Upper lobe of left lung (tissue), 6 donors: ENCODE results near the gene SLC9C2. TPM values are rescaled to one million over a fixed set of nuclear protein-coding genes. Genes with fewer than 3 reads are reported as not detected.

ENCODE experiments used
- ATAC-seq, 2 donors: fragments of 200-7000 bp; cut with Tn5 transposase; one replicate each; pipeline ENCODE4 v1.9.1; 2022; ENCODE audit warnings: mild to moderate bottlenecking in 2 of 2, moderate library complexity in 2 of 2; ENCODE audit not compliant: low FRiP score in 2 of 2
- DNase-seq, 2 donors: peaks; one replicate each; pipeline ENCODE4 v3.0.0-alpha.2; 2019 to 2020
- H3K27ac ChIP-seq, 4 donors: fragments of 200-600 bp; sonication (generic); one replicate each; pipeline ENCODE4 v1.5.1; 2016 to 2019
- H3K27me3 ChIP-seq, 4 donors: fragments of 200-600 bp; sonication (generic); one replicate each; pipeline ENCODE4 v1.5.1; 2017 to 2019
- H3K36me3 ChIP-seq, 4 donors: fragments of 200-600 bp; sonication (generic); one replicate each; pipeline ENCODE4 v1.5.1; 2016 to 2019
- H3K4me1 ChIP-seq, 4 donors: fragments of 200-600 bp; sonication (generic); one replicate each; pipeline ENCODE4 v1.5.1; 2018 to 2019
- H3K4me3 ChIP-seq, 4 donors: fragments of 200-600 bp; sonication (generic); one replicate each; pipeline ENCODE4 v1.5.1; 2017 to 2019; ENCODE audit warnings: mild to moderate bottlenecking in 2 of 4, moderate library complexity in 1 of 4
- H3K9me3 ChIP-seq, 4 donors: fragments of 200-600 bp; sonication (generic); one replicate each; pipeline ENCODE4 v1.5.1; 2018 to 2019
- CTCF ChIP-seq, 6 experiments: fragments of 450-650 bp in 4 of 6; fragments of 200-600 bp in 2 of 6; sonication (generic) in 2 of 6; IDR thresholded peaks; one replicate each; pipeline ENCODE4 v1.5.1; 2016 to 2019; ENCODE audit warnings: antibody characterized with exemption in 6 of 6
- EP300 ChIP-seq, 4 donors: sonication (generic); formaldehyde crosslinking; IDR thresholded peaks; one replicate each; pipeline ENCODE4 v1.5.1; 2017; ENCODE audit warnings: antibody characterized with exemption in 4 of 4, control low read depth in 2 of 4
- POLR2A ChIP-seq, 4 donors: fragments of 450-650 bp; IDR thresholded peaks; one replicate each; pipeline ENCODE4 v1.5.1; 2016 to 2017; ENCODE audit warnings: antibody characterized with exemption in 4 of 4, mild to moderate bottlenecking in 2 of 4
- POLR2AphosphoS5 ChIP-seq, 2 donors: sonication (generic); formaldehyde crosslinking; IDR thresholded peaks; one replicate each; pipeline ENCODE4 v1.5.1; 2017; ENCODE audit warnings: antibody characterized with exemption in 2 of 2
- WGBS, 2 donors: methylation state at CpG; one replicate each; pipeline ENCODE4 v1.1.5; 2017 to 2018; 5-methylcytosine and 5-hydroxymethylcytosine counted together
- total RNA-seq, 6 donors: library from RNA; depleted of rRNA in 4 of 6; stranded (reverse); fragments of >200 nt in 4 of 6; gene quantifications; one replicate each; pipeline versions ENCODE4 v1.1.0 to v1.2.1, GENCODE V29; 2016 to 2021
- donor health status: DM: no; HTN: no; CAD: no; lungs with moderate emphysema.
- donor health status: DM: no; HTN: yes; CAD: no; lungs with severe emphysema.

The SLC9C2 gene
- total RNA-seq, 6 donors from 2014 or later: 0.15 to 1.5 (median 0.76) TPM; not detected in 2

DNA sequence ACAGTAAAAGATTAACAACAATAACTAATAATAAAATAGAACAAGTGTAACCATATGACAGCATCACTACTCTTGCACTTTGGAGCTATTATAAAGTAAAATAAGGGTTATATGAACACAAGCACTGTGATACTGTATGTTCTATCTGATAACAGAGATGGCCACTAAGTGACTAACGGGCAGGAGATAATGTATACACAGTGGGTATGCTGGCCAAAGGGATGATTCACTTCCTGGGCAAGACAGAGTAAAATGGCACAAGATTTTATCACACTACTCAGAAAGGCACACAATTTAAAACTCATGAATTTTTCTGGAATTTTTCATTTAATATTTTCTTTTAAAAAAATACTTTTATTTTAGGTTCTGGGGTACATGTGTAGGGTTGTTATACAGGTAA, 12.3 kb downstream of the SLC9C2 start:
- no peaks in the 10 kb centered on the region for H3K4me1 ChIP-seq
- TF ChIP-seq CTCF (IDR thresholded peaks at IDR 0.05): no peak
- TF ChIP-seq POLR2A (IDR thresholded peaks at IDR 0.05): no peak
- no peak for TF ChIP-seq EP300 (IDR thresholded peaks at IDR 0.05)
- TF ChIP-seq POLR2AphosphoS5 (IDR thresholded peaks at IDR 0.05): no peak
- H3K27me3 ChIP-seq: no peaks in the 10 kb centered on the region
- no peak overlapping the region for H3K27ac ChIP-seq
- 67 to 70% methylated on average over 1 of the region's 1 CpG for WGBS, 2 donors
- H3K36me3 ChIP-seq: no peaks in the 10 kb centered on the region
- ATAC-seq (no peak), DNase-seq (no peak)
- H3K4me3 ChIP-seq: no peak overlapping the region
- no peaks in the 10 kb centered on the region for H3K9me3 ChIP-seq

- no peak for ATAC-seq
- Histone ChIP-seq H3K27me3 (no peaks in the 10 kb centered on the region), H3K36me3 (no peaks in the 10 kb centered on the region), H3K27ac (no peak overlapping the region), H3K4me1 (no peaks in the 10 kb centered on the region), H3K4me3 (no peak overlapping the region), H3K9me3 (no peaks in the 10 kb centered on the region)
- WGBS, 2 donors: 52 to 58% methylated on average over 1 of the region's 1 CpG
- DNase-seq: no peak
- TF ChIP-seq EP300 (IDR thresholded peaks at IDR 0.05) (no peak), POLR2AphosphoS5 (IDR thresholded peaks at IDR 0.05) (no peak), POLR2A (IDR thresholded peaks at IDR 0.05) (no peak), CTCF (IDR thresholded peaks at IDR 0.05) (no peak)
Measured at GRCh38 chr1:173581383-173582079, 21.3 kb downstream of the SLC9C2 start.

- H3K9me3 ChIP-seq: no peaks in the 10 kb centered on the region
- DNase-seq (no peak), ATAC-seq (no peak)
- no peaks in the 10 kb centered on the region for H3K27me3 ChIP-seq
- no peak overlapping the region for H3K4me3 ChIP-seq
- H3K27ac ChIP-seq: no peak overlapping the region
- TF ChIP-seq POLR2A (IDR thresholded peaks at IDR 0.05) (no peak), CTCF (IDR thresholded peaks at IDR 0.05) (no peak), POLR2AphosphoS5 (IDR thresholded peaks at IDR 0.05) (no peak), EP300 (IDR thresholded peaks at IDR 0.05) (no peak)
- WGBS, 2 donors: 73 to 84% methylated on average over 3 of the region's 3 CpGs
- no peaks in the 10 kb centered on the region for H3K4me1 ChIP-seq
- no peaks in the 10 kb centered on the region for H3K36me3 ChIP-seq
Measured at GRCh38 chr1:173580658-173581057, 22.2 kb downstream of the SLC9C2 start.

GRCh38 chr1:173580071-173580470, 22.8 kb downstream of the SLC9C2 start:
- no peak for TF ChIP-seq POLR2AphosphoS5 (IDR thresholded peaks at IDR 0.05)
- TF ChIP-seq EP300 (IDR thresholded peaks at IDR 0.05): no peak
- TF ChIP-seq POLR2A (IDR thresholded peaks at IDR 0.05): no peak
- TF ChIP-seq CTCF (IDR thresholded peaks at IDR 0.05): no peak
- H3K4me3 ChIP-seq: no peak overlapping the region
- H3K9me3 ChIP-seq: no peaks in the 10 kb centered on the region
- no peak for ATAC-seq
- DNase-seq: no peak
- no peak overlapping the region for H3K27ac ChIP-seq
- WGBS, 2 donors: 83 to 89% methylated on average over 3 of the region's 3 CpGs
- no peaks in the 10 kb centered on the region for H3K36me3 ChIP-seq
- H3K27me3 ChIP-seq: no peaks in the 10 kb centered on the region
- H3K4me1 ChIP-seq: no peaks in the 10 kb centered on the region

DNA sequence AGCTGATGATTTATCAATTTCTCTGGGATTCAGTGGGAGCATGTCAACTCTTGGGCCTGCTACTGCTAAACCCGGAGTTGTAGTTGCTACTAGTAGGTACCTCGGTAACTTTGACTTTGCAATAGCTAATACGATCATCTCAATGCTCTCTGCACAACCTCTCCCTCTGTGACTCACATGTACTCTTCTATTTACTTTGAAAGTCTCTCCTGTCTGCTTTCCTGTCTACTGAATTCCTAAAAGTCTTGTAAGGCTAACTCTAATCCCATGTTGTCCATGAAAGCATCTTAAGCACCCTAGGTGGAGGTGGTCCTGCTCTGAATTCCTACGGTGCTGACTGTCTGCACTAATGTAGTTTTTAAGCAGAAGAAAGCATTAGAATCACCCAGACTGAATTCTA, 29.3 kb downstream of the SLC9C2 start:
- no peak overlapping the region for H3K4me3 ChIP-seq
- H3K36me3 ChIP-seq: no peaks in the 10 kb centered on the region
- no peaks in the 10 kb centered on the region for H3K27me3 ChIP-seq
- ATAC-seq (no peak), DNase-seq (no peak)
- no peaks in the 10 kb centered on the region for H3K9me3 ChIP-seq
- no peak for TF ChIP-seq CTCF (IDR thresholded peaks at IDR 0.05)
- TF ChIP-seq POLR2A (IDR thresholded peaks at IDR 0.05): no peak
- TF ChIP-seq EP300 (IDR thresholded peaks at IDR 0.05): no peak
- no peak for TF ChIP-seq POLR2AphosphoS5 (IDR thresholded peaks at IDR 0.05)
- WGBS, 2 donors: 93 to 99% methylated on average over 4 of the region's 4 CpGs
- H3K27ac ChIP-seq: no peak overlapping the region
- no peaks in the 10 kb centered on the region for H3K4me1 ChIP-seq
